Lung (tissue), 12 donors: ENCODE data around the gene SPATS2. TPM values are rescaled to one million over a fixed set of nuclear protein-coding genes. Genes with fewer than 3 reads are reported as not detected.

ENCODE experiments used
- ATAC-seq: fragments of 200-7000 bp; cut with Tn5 transposase; one replicate; pipeline ENCODE4 v1.9.1; 2020; ENCODE audit warnings: moderate number of reproducible peaks; ENCODE audit not compliant: insufficient read depth, low FRiP score
- DNase-seq, 3 donors: peaks; one replicate each; pipeline ENCODE4 v3.0.0-alpha.2; 2013 to 2017
- H3K27ac ChIP-seq, 2 donors: one replicate each; pipeline ENCODE4 v1.5.1; 2013; ENCODE audit warnings: mild to moderate bottlenecking in 2 of 2, moderate library complexity in 2 of 2, control low read depth in 1 of 2, inconsistent platforms in 1 of 2, low read depth in 1 of 2, low read length in 1 of 2
- H3K27me3 ChIP-seq, 3 donors: one replicate each; pipeline ENCODE4 v1.5.1; 2013; ENCODE audit warnings: low read length in 2 of 3; ENCODE audit not compliant: control insufficient read depth in 3 of 3, insufficient read depth in 3 of 3
- H3K36me3 ChIP-seq, 4 donors: one replicate each; pipeline ENCODE4 v1.5.1; 2013; ENCODE audit warnings: low read length in 4 of 4, mild to moderate bottlenecking in 1 of 4, moderate library complexity in 1 of 4; ENCODE audit not compliant: control insufficient read depth in 4 of 4, insufficient read depth in 4 of 4
- H3K4me1 ChIP-seq, 5 donors: one replicate each; pipeline ENCODE4 v1.5.1; 2013; ENCODE audit warnings: low read length in 5 of 5, mild to moderate bottlenecking in 2 of 5, moderate library complexity in 1 of 5; ENCODE audit not compliant: control insufficient read depth in 5 of 5, insufficient read depth in 5 of 5
- H3K4me3 ChIP-seq: one replicate; pipeline ENCODE4 v1.5.1; 2013; ENCODE audit warnings: mild to moderate bottlenecking, control low read depth, moderate library complexity
- H3K9ac ChIP-seq, 2 donors: one replicate each; pipeline ENCODE4 v1.5.1; 2013; ENCODE audit warnings: low read length in 2 of 2, control low read depth in 1 of 2; ENCODE audit not compliant: insufficient read depth in 1 of 2
- H3K9me3 ChIP-seq, 4 donors: one replicate each; pipeline ENCODE4 v1.5.1; 2013; ENCODE audit warnings: low read length in 3 of 4, mild to moderate bottlenecking in 1 of 4, moderate library complexity in 1 of 4; ENCODE audit not compliant: control insufficient read depth in 4 of 4, insufficient read depth in 3 of 4
- CTCF ChIP-seq: IDR thresholded peaks from 2 replicates; pipeline ENCODE4 v1.5.1; 2012; ENCODE audit warnings: mild to moderate bottlenecking; ENCODE audit errors: control extremely low read depth, extremely low read depth
- WGBS, 2 donors: extraction: QIAGEN DNeasy Blood & Tissue Kit; methylation state at CpG; one replicate each; pipeline ENCODE4 v1.1.7; 2013; 5-methylcytosine and 5-hydroxymethylcytosine counted together
- polyA plus RNA-seq, 2 donors: library from polyadenylated mRNA; stranded (reverse); fragments of 200-250 nt; gene quantifications; one replicate each; pipeline ENCODE4 v1.2.1, GENCODE V29; 2013
- total RNA-seq, 2 donors: library from RNA; depleted of rRNA in 1 of 2; stranded (reverse); fragments of >200 nt in 1 of 2; gene quantifications; one replicate each; pipeline ENCODE4 v1.2.1, GENCODE V29; 2014 to 2021
- donor health status: control.
- donor health status: control.
- donor health status: Bipolar disorder and iron deficiency.
- donor health status: healthy.
- donor health status: DM: yes; HTN: yes; CAD: no.

Gene SPATS2
- total and polyA plus RNA-seq, 4 donors: 6.6 to 48.8 (median 10.0) TPM

GRCh38 chr12:49338830-49339463, 28.3 kb upstream of the SPATS2 start:
- H3K36me3 ChIP-seq: no peaks in the 10 kb centered on the region
- no peak overlapping the region for H3K9ac ChIP-seq
- WGBS, 2 donors: 75 to 81% methylated on average over 6 of the region's 6 CpGs
- no peak for DNase-seq
- H3K27me3 ChIP-seq: peaks cover 7 to 88% (median 70%) of the 10 kb centered on the region in 3 donors
- H3K9me3 ChIP-seq: peaks cover 0 to 3% (median 0%) of the 10 kb centered on the region in 4 donors
- peaks cover 0 to 26% (median 6%) of the 10 kb centered on the region in 5 donors for H3K4me1 ChIP-seq
- no peak for ATAC-seq
- H3K4me3 ChIP-seq: no peak overlapping the region
- TF ChIP-seq CTCF: no peak
- H3K27ac ChIP-seq: no peak overlapping the region

DNA sequence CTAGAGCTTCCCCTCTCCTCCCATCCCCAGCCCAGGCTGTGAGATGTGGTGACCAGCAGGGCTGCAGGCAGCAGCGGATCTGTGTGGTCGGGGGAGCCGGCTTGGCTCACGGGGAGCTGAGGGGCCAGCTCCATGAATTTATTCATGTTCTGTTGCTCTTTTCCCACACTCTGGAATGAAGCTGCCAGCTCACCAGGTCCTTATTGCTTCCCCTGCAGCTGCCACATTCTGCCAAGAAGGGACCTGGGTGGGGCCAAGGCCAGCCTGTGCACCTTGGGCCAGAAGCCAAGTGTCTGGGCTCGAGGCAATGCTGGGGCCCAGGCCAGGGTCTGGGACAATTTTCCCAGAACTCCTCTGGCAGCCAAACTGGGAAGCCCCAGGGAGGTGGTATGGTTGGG, 27.8 kb upstream of the SPATS2 start:
- DNase-seq: no peak
- ATAC-seq: no peak
- WGBS, 2 donors: 46 to 51% methylated on average over 5 of the region's 5 CpGs
- Histone ChIP-seq H3K9me3 (peaks cover 0 to 3% (median 0%) of the 10 kb centered on the region in 4 donors), H3K4me1 (peaks cover 0 to 26% (median 6%) of the 10 kb centered on the region in 5 donors), H3K36me3 (no peaks in the 10 kb centered on the region), H3K27ac (no peak overlapping the region), H3K9ac (no peak overlapping the region), H3K4me3 (no peak overlapping the region), H3K27me3 (peaks cover 7 to 86% (median 70%) of the 10 kb centered on the region in 3 donors)
- TF ChIP-seq CTCF: no peak

DNA sequence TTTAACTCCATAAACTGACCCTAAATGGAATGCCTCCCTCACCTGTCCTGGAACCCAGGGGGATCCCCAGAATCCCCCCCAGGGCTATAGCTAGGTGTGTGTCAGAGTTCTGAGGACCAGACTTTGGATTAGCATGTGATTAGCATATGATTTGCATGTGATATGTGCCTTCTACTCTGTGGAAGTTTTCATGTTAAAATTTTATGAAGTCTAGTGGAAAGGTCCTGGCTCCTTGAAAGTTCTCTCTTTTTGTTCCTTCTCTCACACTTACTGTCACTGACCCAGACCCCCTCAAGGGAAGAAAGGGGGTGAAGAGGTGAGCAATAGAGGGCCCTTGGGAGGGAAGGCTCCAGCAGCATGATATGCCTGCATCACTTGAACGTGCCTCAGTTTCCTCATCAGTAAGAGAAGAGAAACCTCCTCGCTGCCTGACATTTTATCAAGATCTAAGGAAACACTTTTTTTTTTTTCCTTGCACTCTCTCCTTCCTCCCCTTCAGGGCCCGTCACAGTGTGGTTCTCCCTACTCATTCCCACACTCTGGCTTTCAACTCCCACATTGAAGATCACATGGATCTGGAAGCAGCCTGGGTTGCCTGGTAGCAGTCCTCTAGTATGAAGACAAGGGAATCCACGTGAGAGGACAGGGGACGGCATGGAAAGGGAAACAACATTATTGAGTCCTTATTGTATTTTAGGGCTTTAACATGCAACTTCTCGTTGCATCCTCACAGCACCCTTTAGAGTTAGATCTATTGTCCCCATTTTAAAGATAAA, 27.0 kb upstream of the SPATS2 start:
- no peak overlapping the region for H3K27ac ChIP-seq
- H3K9ac ChIP-seq: no peak overlapping the region
- DNase-seq (no peak), ATAC-seq (no peak)
- peaks cover 0 to 3% (median 0%) of the 10 kb centered on the region in 4 donors for H3K9me3 ChIP-seq
- H3K4me1 ChIP-seq: peaks cover 0 to 26% (median 6%) of the 10 kb centered on the region in 5 donors
- H3K4me3 ChIP-seq: no peak overlapping the region
- WGBS, 2 donors: 56 to 66% methylated on average over 6 of the region's 6 CpGs
- no peak for TF ChIP-seq CTCF
- H3K36me3 ChIP-seq: no peaks in the 10 kb centered on the region
- H3K27me3 ChIP-seq: peaks cover 2 to 82% (median 65%) of the 10 kb centered on the region in 3 donors
